ENCODE measurements around the gene CAMTA1. TPM values are rescaled to one million over a fixed set of nuclear protein-coding genes. Genes with fewer than 3 reads are reported as not detected.

Gene CAMTA1
- polyA plus RNA-seq, 1 experiment = 64.9 TPM

- Histone ChIP-seq H3K27ac (ENCODE audit: low read depth, low read length) (no peak overlapping the region), H3K9me3 (ENCODE audit: control insufficient read depth, insufficient read depth, low read length) (no peaks in the 10 kb centered on the region), H3K4me3 (ENCODE audit: low read depth, low read length) (no peak overlapping the region), H3K27me3 (ENCODE audit: control insufficient read depth, insufficient read depth, low read length) (peaks cover 22% of the 10 kb centered on the region)
- TF ChIP-seq CTCF (IDR thresholded peaks at IDR 0.05; ENCODE audit: low read depth, low read length) = no peak
- CTCF ChIA-PET = interaction anchor here (1.3 to 3.7 kb wide), 2 partner anchors 31 to 54 kb away, joined by 11 to 18 read pairs; no protein-coding TSS in a partner anchor
- no peak for DNase-seq (ENCODE audit: low read depth, low spot score)
- POLR2A ChIA-PET = no interaction called here
These were observed 936.9 kb downstream of the CAMTA1 start for GRCh38 chr1:7721940-7722669.

GRCh38 chr1:7722670-7723012 lies 937.4 kb downstream of the CAMTA1 start:
- no peak for DNase-seq (ENCODE audit: low read depth, low spot score)
- H3K9me3 ChIP-seq (ENCODE audit: control insufficient read depth, insufficient read depth, low read length) = no peaks in the 10 kb centered on the region
- H3K27ac ChIP-seq (ENCODE audit: low read depth, low read length) = no peak overlapping the region
- peaks cover 22% of the 10 kb centered on the region for H3K27me3 ChIP-seq (ENCODE audit: control insufficient read depth, insufficient read depth, low read length)
- POLR2A ChIA-PET = no interaction called here
- CTCF ChIA-PET = interaction anchor here (1.3 to 3.7 kb wide), 2 partner anchors 30 to 54 kb away, joined by 11 to 18 read pairs; no protein-coding TSS in a partner anchor
- no peak for TF ChIP-seq CTCF (IDR thresholded peaks at IDR 0.05; ENCODE audit: low read depth, low read length)
- H3K4me3 ChIP-seq (ENCODE audit: low read depth, low read length) = no peak overlapping the region

- Histone ChIP-seq H3K27ac (ENCODE audit: low read depth, low read length) (no peak overlapping the region), H3K27me3 (ENCODE audit: control insufficient read depth, insufficient read depth, low read length) (peaks cover 14% of the 10 kb centered on the region), H3K4me3 (ENCODE audit: low read depth, low read length) (no peak overlapping the region), H3K9me3 (ENCODE audit: control insufficient read depth, insufficient read depth, low read length) (no peaks in the 10 kb centered on the region)
- DNase-seq (ENCODE audit: low read depth, low spot score) = no peak
- CTCF ChIA-PET = interaction anchor here (1.4 kb wide), 1 partner anchor 59 kb away, joined by 4 read pairs; no protein-coding TSS in a partner anchor
- TF ChIP-seq CTCF (IDR thresholded peaks at IDR 0.05; ENCODE audit: low read depth, low read length) = no peak
- POLR2A ChIA-PET = no interaction called here
These were observed 941.4 kb downstream of the CAMTA1 start for GRCh38 chr1:7726623-7727022.

GRCh38 chr1:7727809-7728471 lies 942.7 kb downstream of the CAMTA1 start:
- CTCF ChIA-PET = interaction anchor here (0.9 to 1.4 kb wide), 2 partner anchors 25 to 60 kb away, joined by 3 to 4 read pairs; no protein-coding TSS in a partner anchor
- no peak for TF ChIP-seq CTCF (IDR thresholded peaks at IDR 0.05; ENCODE audit: low read depth, low read length)
- H3K27ac ChIP-seq (ENCODE audit: low read depth, low read length) = no peak overlapping the region
- no peak overlapping the region for H3K4me3 ChIP-seq (ENCODE audit: low read depth, low read length)
- DNase-seq (ENCODE audit: low read depth, low spot score) = no peak
- POLR2A ChIA-PET = no interaction called here
- H3K9me3 ChIP-seq (ENCODE audit: control insufficient read depth, insufficient read depth, low read length) = no peaks in the 10 kb centered on the region
- H3K27me3 ChIP-seq (ENCODE audit: control insufficient read depth, insufficient read depth, low read length) = peaks cover 19% of the 10 kb centered on the region

- POLR2A ChIA-PET = no interaction called here
- Histone ChIP-seq H3K27ac (ENCODE audit: low read depth, low read length) (no peak overlapping the region), H3K4me3 (ENCODE audit: low read depth, low read length) (no peak overlapping the region), H3K9me3 (ENCODE audit: control insufficient read depth, insufficient read depth, low read length) (no peaks in the 10 kb centered on the region), H3K27me3 (ENCODE audit: control insufficient read depth, insufficient read depth, low read length) (peaks cover 19% of the 10 kb centered on the region)
- CTCF ChIA-PET = no interaction called here
- no peak for TF ChIP-seq CTCF (IDR thresholded peaks at IDR 0.05; ENCODE audit: low read depth, low read length)
- DNase-seq (ENCODE audit: low read depth, low spot score) = no peak
These were observed 944.5 kb downstream of the CAMTA1 start for GRCh38 chr1:7729761-7730160.
